Endothelial cell of umbilical vein (primary cell): ENCODE measurements around the gene BUB3. TPM values are rescaled to one million over a fixed set of nuclear protein-coding genes. Genes with fewer than 3 reads are reported as not detected.

Source experiments
- BruUV-seq: library from RNA; stranded (reverse); fragments of 400-500 nt; replicated peaks from 2 replicates; lab custom pipeline; 2021; lab: Mats Ljungman, UMichigan
- CTCF ChIA-PET: fragments of 300-600, 350-600 bp; sonication (Branson Sonifier 250); formaldehyde crosslinking; loops from one replicate; lab custom pipeline; 2021; ENCODE audit warnings: antibody characterized with exemption, inconsistent platforms; lab: Charles Lee
- POLR2A ChIA-PET: fragments of 300-600, 350-600 bp; sonication (Branson Sonifier 250); formaldehyde crosslinking; loops from one replicate; lab custom pipeline; 2021; ENCODE audit warnings: antibody characterized with exemption, inconsistent platforms; lab: Charles Lee
- DNase-seq: peaks from one replicate; pipeline ENCODE4 v3.0.0-alpha.2; 2011; ENCODE audit warnings: low read depth, low spot score
- FAIRE-seq: peaks from 2 replicates; lab custom pipeline; 2011; peaks lifted over from hg19 to GRCh38; lab: Jason Lieb, UNC
- H2AFZ ChIP-seq: 2 replicates; pipeline ENCODE4 v1.6.0; 2012; ENCODE audit warnings: low read depth, low read length, control low read depth, inconsistent platforms
- H3K27ac ChIP-seq: 2 replicates; pipeline ENCODE4 v1.5.1; 2011; ENCODE audit warnings: low read depth, mild to moderate bottlenecking, control low read depth, low read length, moderate library complexity; ENCODE audit not compliant: insufficient read depth
- H3K27me3 ChIP-seq, 2 experiments: 2 replicates each; pipeline versions ENCODE4 v1.6.0 to v1.6.1; 2011; ENCODE audit warnings: low read length in 2 of 2, mixed read lengths in 1 of 2; ENCODE audit not compliant: control insufficient read depth in 2 of 2, insufficient read depth in 2 of 2
- H3K36me3 ChIP-seq, 2 experiments: 2 replicates in 1 of 2; 3 replicates in 1 of 2; pipeline ENCODE4 v1.5.1; 2011; ENCODE audit warnings: low read length in 2 of 2, mild to moderate bottlenecking in 1 of 2, moderate library complexity in 1 of 2; ENCODE audit not compliant: control insufficient read depth in 2 of 2, insufficient read depth in 2 of 2; ENCODE audit errors: extremely low read depth in 1 of 2
- H3K4me1 ChIP-seq: 3 replicates; pipeline ENCODE4 v1.5.1; 2011; ENCODE audit warnings: mild to moderate bottlenecking, low read length; ENCODE audit not compliant: control insufficient read depth, insufficient read depth; ENCODE audit errors: extremely low read depth
- H3K4me2 ChIP-seq: 2 replicates; pipeline ENCODE4 v1.6.1; 2011; ENCODE audit warnings: low read length, control low read depth, mixed read lengths; ENCODE audit not compliant: insufficient read depth
- H3K4me3 ChIP-seq, 3 experiments: fragments of 200-600 bp in 1 of 3; sonication (generic), shearing (Covaris generic) in 1 of 3; replicated peaks in 1 of 3; 2 replicates each; pipeline ENCODE4 v1.5.1; 2011 to 2016; ENCODE audit warnings: control low read depth in 3 of 3, low read length in 3 of 3, mild to moderate bottlenecking in 2 of 3, inconsistent platforms in 1 of 3, low read depth in 1 of 3, moderate library complexity in 1 of 3; ENCODE audit not compliant: insufficient read depth in 1 of 3
- H3K79me2 ChIP-seq: 2 replicates; pipeline ENCODE4 v1.6.0; 2012; ENCODE audit warnings: low read length, inconsistent platforms; ENCODE audit not compliant: control insufficient read depth, insufficient read depth
- H3K9ac ChIP-seq: replicated peaks from 2 replicates; pipeline ENCODE3; 2011; ENCODE audit warnings: low read length, control low read depth; ENCODE audit not compliant: insufficient read depth; ENCODE audit errors: extremely low read depth
- H3K9me1 ChIP-seq: replicated peaks from 3 replicates; pipeline ENCODE4 v1.6.0; 2011; ENCODE audit warnings: mild to moderate bottlenecking, low read length; ENCODE audit not compliant: control insufficient read depth, insufficient read depth; ENCODE audit errors: extremely low read depth
- H3K9me3 ChIP-seq: replicated peaks from 2 replicates; pipeline ENCODE4 v1.5.1; 2012; ENCODE audit warnings: low read length, inconsistent platforms; ENCODE audit not compliant: control insufficient read depth, insufficient read depth
- H4K20me1 ChIP-seq: replicated peaks from 2 replicates; pipeline ENCODE3; 2011; ENCODE audit warnings: mild to moderate bottlenecking, low read length; ENCODE audit not compliant: control insufficient read depth, insufficient read depth; ENCODE audit errors: extremely low read depth
- CTCF ChIP-seq, 2 donors: IDR thresholded peaks; 1 replicate in 1 of 2; 2 replicates in 1 of 2; pipeline ENCODE4 v1.5.1; 2011; ENCODE audit warnings: low read length in 2 of 2, mild to moderate bottlenecking in 2 of 2, moderate library complexity in 2 of 2, control low read depth in 1 of 2, inconsistent platforms in 1 of 2, low read depth in 1 of 2; ENCODE audit not compliant: insufficient read depth in 1 of 2; ENCODE audit errors: extremely low read depth in 1 of 2
- EZH2 ChIP-seq: IDR thresholded peaks from 2 replicates; pipeline ENCODE4 v1.6.1; 2012; ENCODE audit warnings: borderline replicate concordance, low read depth, mild to moderate bottlenecking, moderate library complexity, low read length, inconsistent platforms; ENCODE audit not compliant: severe bottlenecking
- FOS ChIP-seq: IDR thresholded peaks from 2 replicates; pipeline ENCODE4 v1.6.1; 2011; ENCODE audit warnings: mild to moderate bottlenecking, low read length, moderate library complexity, borderline replicate concordance; ENCODE audit not compliant: insufficient read depth
- GATA2 ChIP-seq: IDR thresholded peaks from 2 replicates; pipeline ENCODE4 v1.7.0; 2011; ENCODE audit warnings: low read depth, mild to moderate bottlenecking, moderate library complexity, mixed read lengths, low read length; ENCODE audit not compliant: insufficient read length, insufficient read depth
- JUN ChIP-seq: IDR thresholded peaks from 2 replicates; pipeline ENCODE4 v1.6.1; 2011; ENCODE audit warnings: borderline replicate concordance, low read depth; ENCODE audit not compliant: insufficient read length, insufficient read depth
- MAX ChIP-seq: IDR thresholded peaks from 2 replicates; pipeline ENCODE4 v1.6.1; 2011; ENCODE audit not compliant: insufficient read depth, insufficient read length
- MYC ChIP-seq: IDR thresholded peaks from one replicate; pipeline ENCODE4 v1.6.1; 2011; ENCODE audit warnings: mild to moderate bottlenecking, low read depth, low read length
- POLR2A ChIP-seq: IDR thresholded peaks from 2 replicates; pipeline ENCODE4 v1.6.1; 2012; ENCODE audit warnings: low read depth, mild to moderate bottlenecking, control low read depth, low read length
- POLR2AphosphoS5 ChIP-seq: IDR thresholded peaks from 2 replicates; pipeline ENCODE4 v1.6.1; 2012; ENCODE audit warnings: low read depth, mild to moderate bottlenecking, control low read depth, low read length, moderate library complexity; ENCODE audit not compliant: insufficient read depth
- dilution Hi-C: fragments of 300-500 bp; cut with MboI; formaldehyde crosslinking; loops from one replicate; pipeline ENCODE4 v1.15.0; 2019; ENCODE audit warnings: low sequenced_read_pairs; ENCODE audit not compliant: extremely low pct_ligation_motif_present
- intact Hi-C: fragments of 100-400 bp; cut with micrococcal nuclease; formaldehyde crosslinking; loops from one replicate; pipeline ENCODE4 v1.10.0; 2022
- polyA plus RNA-seq, 4 experiments: library from polyadenylated mRNA; depleted of rRNA in 3 of 4; stranded (reverse) in 3 of 4; unstranded in 1 of 4; fragments of >200 nt; gene quantifications; 2 replicates each; pipeline versions ENCODE4 v1.2.1 to v1.2.3, GENCODE V29; 2011 to 2012; ENCODE audit warnings: missing spikeins in 1 of 4
- total RNA-seq: library from RNA; stranded (reverse); gene quantifications from 2 replicates; pipeline ENCODE4 v1.2.3, GENCODE V29; 2021

Gene BUB3
- total and polyA plus RNA-seq, 2 donors (not counting 3 experiments of a cell fraction or from before 2014, with no cell fraction given): 156 to 193 TPM

GRCh38 chr10:123133541-123134342, 20.5 kb upstream of the BUB3 start:
- Histone ChIP-seq H4K20me1 (no peaks in the 10 kb centered on the region), H3K4me1 (peaks cover 10% of the 10 kb centered on the region), H3K9me3 (no peaks in the 10 kb centered on the region), H3K36me3 (no peaks in the 10 kb centered on the region), H3K79me2 (no peaks in the 10 kb centered on the region), H3K27ac (no peak overlapping the region), H3K4me3 (no peak overlapping the region), H3K4me2 (no peak overlapping the region), H3K9me1 (no peaks in the 10 kb centered on the region), H2AFZ (no peak overlapping the region), H3K9ac (no peak overlapping the region), H3K27me3 (peaks cover 78 to 79% of the 10 kb centered on the region in 2 experiments)
- dilution Hi-C loops (no loop called here), intact Hi-C loops (loop anchor here (1.0 to 5.0 kb wide), 8 partner anchors 21 to 834 kb away; partner anchors contain the start of gene BUB3)
- no peak for FAIRE-seq
- no TSS peak for BruUV-seq
- ChIA-PET CTCF (interaction anchor here (0.7 to 2.9 kb wide), 20 partner anchors 9 to 1255 kb away, joined by 3 to 20 read pairs (median 4); partner anchors contain the start of gene BUB3), POLR2A (no interaction called here)
- DNase-seq: no peak
- TF ChIP-seq POLR2AphosphoS5 (no peak), POLR2A (no peak), FOS (no peak), MAX (no peak), JUN (no peak), CTCF (IDR thresholded peaks at IDR 0.05; ENCODE audit: extremely low read depth in 1 of 2, insufficient read depth in 1 of 2, low read depth in 1 of 2, low read length in 2 of 2) (no peak), GATA2 (no peak), EZH2 (no peak), MYC (no peak)
